22Rv1 (cell line): Measurements from ENCODE around the gene MAP3K9.

ENCODE experiments used
- ZFX ChIP-seq: fragments of 450-650 bp; IDR thresholded peaks from 2 replicates; pipeline ENCODE4 v1.6.1; 2017; ENCODE audit warnings: antibody characterized with exemption, borderline replicate concordance
- TF ChIP-seq, protein P1 (sequence below): fragments of 450-650 bp; IDR thresholded peaks from 2 replicates; pipeline ENCODE4 v1.5.1; 2017; ENCODE audit warnings: mild to moderate bottlenecking

DNA sequence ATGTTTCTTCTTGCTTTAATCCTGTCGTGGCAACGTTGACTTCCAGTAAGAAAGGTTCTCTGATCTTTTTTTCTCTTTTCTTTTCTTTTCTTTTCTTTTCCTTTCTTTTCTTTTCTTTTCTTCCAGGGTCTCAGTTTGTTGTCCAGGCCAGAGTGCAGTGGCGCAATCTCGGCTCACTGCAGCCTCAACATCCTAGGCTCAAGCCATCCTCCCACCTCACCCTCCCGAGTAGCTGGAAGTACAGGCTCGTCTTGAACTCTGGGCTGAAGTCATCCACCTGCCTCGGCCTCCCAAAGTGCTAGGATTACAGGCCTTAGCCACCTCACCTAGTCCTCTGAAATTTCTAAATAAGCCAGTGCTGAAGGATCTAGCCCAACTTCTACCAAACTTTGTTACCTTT is 1.3 kb upstream of the MAP3K9 start:
- TF ChIP-seq, protein P1, sequence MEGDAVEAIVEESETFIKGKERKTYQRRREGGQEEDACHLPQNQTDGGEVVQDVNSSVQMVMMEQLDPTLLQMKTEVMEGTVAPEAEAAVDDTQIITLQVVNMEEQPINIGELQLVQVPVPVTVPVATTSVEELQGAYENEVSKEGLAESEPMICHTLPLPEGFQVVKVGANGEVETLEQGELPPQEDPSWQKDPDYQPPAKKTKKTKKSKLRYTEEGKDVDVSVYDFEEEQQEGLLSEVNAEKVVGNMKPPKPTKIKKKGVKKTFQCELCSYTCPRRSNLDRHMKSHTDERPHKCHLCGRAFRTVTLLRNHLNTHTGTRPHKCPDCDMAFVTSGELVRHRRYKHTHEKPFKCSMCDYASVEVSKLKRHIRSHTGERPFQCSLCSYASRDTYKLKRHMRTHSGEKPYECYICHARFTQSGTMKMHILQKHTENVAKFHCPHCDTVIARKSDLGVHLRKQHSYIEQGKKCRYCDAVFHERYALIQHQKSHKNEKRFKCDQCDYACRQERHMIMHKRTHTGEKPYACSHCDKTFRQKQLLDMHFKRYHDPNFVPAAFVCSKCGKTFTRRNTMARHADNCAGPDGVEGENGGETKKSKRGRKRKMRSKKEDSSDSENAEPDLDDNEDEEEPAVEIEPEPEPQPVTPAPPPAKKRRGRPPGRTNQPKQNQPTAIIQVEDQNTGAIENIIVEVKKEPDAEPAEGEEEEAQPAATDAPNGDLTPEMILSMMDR: no peak
- no peak for TF ChIP-seq ZFX
